HG03064 (cell line): ENCODE measurements around the gene TUBA1A.
"Not testable (repeated sequence)": the region's sequence is repeated elsewhere in the genome, so short reads cannot be mapped to it uniquely, and the experiment has no call there.

ENCODE experiments used
- ATAC-seq: cut with Tn5 transposase; IDR thresholded peaks from one replicate; pipeline ENCODE4 v1.9.1; 2021; ENCODE audit warnings: low read depth; ENCODE audit not compliant: unreplicated experiment

The TUBA1A gene

DNA sequence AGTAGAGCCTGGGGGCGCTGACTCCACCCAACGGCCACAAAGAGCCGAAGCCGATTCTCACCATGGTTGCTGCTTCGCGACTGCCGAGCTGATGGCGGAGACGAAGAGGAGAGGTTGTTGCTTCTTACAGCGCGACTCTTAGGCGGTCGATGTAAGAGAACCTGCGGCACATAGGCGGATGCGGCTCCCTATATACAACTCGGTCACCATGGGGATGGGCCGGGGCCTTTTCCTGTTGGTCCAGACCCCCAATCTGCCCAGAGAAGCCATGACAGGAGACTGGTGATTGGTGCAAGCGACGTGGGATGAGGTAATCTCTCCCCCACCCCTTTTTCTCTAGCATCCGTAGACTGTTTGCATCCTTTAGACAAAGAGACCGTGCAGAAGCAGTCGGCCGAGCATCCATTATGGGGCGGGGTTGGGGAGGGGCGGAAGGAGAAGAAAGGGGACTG, at the start of gene TUBA1A:
Gene TUBA1A (minus strand): TSS at position 165 of the 452 bp plus-strand sequence. CDS start 101 bp downstream, at position 64.
- peak; percentile 76 for ATAC-seq

- ATAC-seq = no peak
Measured at GRCh38 chr12:49236423-49236822, 47.5 kb upstream of the TUBA1A start.

- ATAC-seq = no peak
Measured at GRCh38 chr12:49233842-49234526, 45.1 kb upstream of the TUBA1A start.

GRCh38 chr12:49232940-49233841, 44.3 kb upstream of the TUBA1A start:
- ATAC-seq = no peak

GRCh38 chr12:49231878-49232655, 43.2 kb upstream of the TUBA1A start:
- ATAC-seq = no peak

DNA sequence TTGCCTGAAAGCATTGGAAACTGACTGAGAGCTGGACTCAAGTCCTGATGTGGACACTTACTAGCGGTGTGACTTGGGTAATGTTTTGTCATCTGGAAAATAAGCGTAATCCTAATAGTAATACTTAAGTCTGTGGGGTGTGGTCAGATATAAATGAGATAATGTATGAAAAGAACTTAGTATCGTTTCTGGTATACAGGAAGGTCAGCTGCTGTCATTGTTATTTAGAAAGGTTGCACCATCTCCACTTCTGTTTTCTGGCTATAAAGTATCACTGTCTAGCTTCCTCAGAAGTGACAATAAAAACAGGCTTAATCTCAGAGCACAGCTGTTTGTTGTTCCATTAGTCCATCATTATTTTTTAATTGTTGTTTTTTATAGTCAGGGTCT, 41.9 kb upstream of the TUBA1A start:
- no peak for ATAC-seq

GRCh38 chr12:49230176-49230804, 41.4 kb upstream of the TUBA1A start:
- ATAC-seq = no peak

DNA sequence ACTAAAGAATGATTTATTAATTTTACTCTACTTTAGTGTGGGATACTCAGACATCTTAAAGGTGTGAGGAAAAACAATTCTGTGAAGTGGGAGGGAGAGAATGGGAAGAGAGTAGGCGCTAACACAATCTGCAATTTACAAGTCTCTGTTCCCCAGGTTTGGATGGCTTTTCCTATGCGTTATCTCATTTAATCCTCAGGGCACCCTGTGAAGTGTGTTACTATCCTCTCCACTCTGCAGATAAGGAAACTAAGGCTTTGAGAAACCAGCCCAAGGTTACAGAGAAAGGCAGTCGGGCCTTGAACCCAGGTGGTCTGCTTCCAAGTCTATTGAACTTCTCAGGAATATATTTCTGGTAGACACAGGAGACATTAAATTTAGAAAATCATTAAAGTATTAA, 39.8 kb upstream of the TUBA1A start:
- no peak for ATAC-seq

GRCh38 chr12:49227713-49228112, 38.8 kb upstream of the TUBA1A start:
- ATAC-seq = no peak

- ATAC-seq = no peak
Measured at GRCh38 chr12:49225576-49226166, 36.8 kb upstream of the TUBA1A start.

- no peak for ATAC-seq
Measured at GRCh38 chr12:49223590-49224369, 34.9 kb upstream of the TUBA1A start.

- no peak for ATAC-seq
Measured at GRCh38 chr12:49223122-49223521, 34.2 kb upstream of the TUBA1A start.

DNA sequence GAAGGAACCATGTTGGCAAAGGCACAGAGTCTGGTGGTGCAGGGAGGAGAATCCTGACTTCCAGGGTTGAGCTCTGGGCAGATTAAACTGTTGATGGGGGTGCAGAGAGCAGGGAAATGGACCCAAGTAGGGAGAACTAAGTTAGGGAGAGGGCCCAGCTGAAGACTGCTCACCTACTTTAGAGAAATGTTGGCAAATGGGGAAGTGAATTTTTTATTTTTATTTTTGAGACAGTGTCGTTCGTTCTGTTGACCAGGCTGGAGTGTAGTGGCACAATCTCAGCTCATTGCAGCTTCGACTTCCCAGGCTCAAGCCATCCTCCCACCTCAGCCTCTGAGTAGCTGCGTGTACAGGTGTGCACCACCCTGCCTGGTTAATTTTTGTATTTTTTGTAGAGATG, 32.1 kb upstream of the TUBA1A start:
- ATAC-seq = no peak

- no peak for ATAC-seq
Measured at GRCh38 chr12:49219417-49220026, 30.6 kb upstream of the TUBA1A start.

DNA sequence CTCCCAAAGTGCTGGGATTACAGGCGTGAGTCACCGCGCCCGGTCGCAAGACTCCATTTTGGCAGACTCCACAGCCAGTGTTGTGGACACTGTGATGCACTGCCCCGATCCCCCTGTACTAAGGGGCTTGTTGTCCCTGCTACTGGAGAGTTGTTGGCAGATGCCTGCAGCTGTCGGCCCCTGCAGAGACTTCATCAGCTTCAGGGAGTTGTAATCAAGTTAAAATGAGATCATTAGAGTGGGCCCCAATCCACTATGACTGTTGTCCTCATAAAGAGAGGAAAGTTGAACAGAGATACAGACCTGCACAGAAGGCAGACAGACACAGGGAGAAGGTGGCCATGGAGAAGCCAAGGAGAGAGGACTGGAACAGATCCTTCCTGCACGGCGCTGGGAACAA, 23.7 kb upstream of the TUBA1A start:
- ATAC-seq = no peak

GRCh38 chr12:49210703-49211102, 21.8 kb upstream of the TUBA1A start:
- not testable (repeated sequence) for ATAC-seq

DNA sequence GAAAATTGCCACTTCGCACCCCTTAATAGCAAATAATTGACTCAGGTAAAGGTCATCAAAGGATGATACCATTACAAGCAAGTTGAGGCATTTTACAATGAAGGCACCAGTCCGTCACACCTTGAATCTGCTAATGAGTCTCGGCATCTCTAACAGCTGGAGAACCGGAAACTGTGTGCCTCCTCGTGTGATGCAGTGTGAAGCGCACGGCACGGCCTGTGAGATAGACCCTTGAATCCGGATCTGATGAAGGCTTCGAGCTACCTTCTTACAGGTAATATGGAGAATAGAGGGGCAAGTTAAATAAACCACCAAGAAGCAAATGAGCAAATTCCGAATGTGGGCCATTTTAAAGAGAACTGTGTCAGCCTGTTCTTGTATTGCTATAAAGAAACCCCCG, 19.8 kb upstream of the TUBA1A start:
- no peak for ATAC-seq

- no peak for ATAC-seq
Measured at GRCh38 chr12:49208146-49208545, 19.3 kb upstream of the TUBA1A start.

GRCh38 chr12:49206389-49206788, 17.5 kb upstream of the TUBA1A start:
- no peak for ATAC-seq
